HepG2 (cell line): ENCODE results near the gene LYRM4. TPM values are rescaled to one million over a fixed set of nuclear protein-coding genes. Genes with fewer than 3 reads are reported as not detected.

Experiments
- ATAC-seq: fragments of 200-7000 bp; cut with Tn5 transposase; 3 replicates; pipeline ENCODE4 v1.9.1; 2020; ENCODE audit warnings: mild to moderate bottlenecking, moderate library complexity
- Bru-seq: library from RNA; stranded (reverse); fragments of 400-500 nt; gene quantifications from one replicate; lab custom pipeline; 2021; lab: Mats Ljungman, UMichigan
- BruChase-seq, 2 experiments: library from RNA; stranded (reverse); fragments of 400-500 nt; gene quantifications; one replicate each; lab custom pipeline; 2021; lab: Mats Ljungman, UMichigan
- BruUV-seq: library from RNA; stranded (reverse); fragments of 400-500 nt; replicated peaks from 2 replicates; lab custom pipeline; 2021; lab: Mats Ljungman, UMichigan
- CTCF ChIA-PET: fragments of 300-600 bp; formaldehyde crosslinking; extraction: SDS; loops from one replicate; lab custom pipeline; 2021; ENCODE audit warnings: low total read pairs, inconsistent platforms, low intra/inter-chr PET ratio; lab: Yijun Ruan, JAX
- POLR2A ChIA-PET: fragments of 350-600 bp; sonication (Branson Sonifier 250); formaldehyde crosslinking; loops from one replicate; lab custom pipeline; 2020; ENCODE audit warnings: antibody characterized with exemption, inconsistent platforms; lab: Yijun Ruan, JAX
- DNase-seq: peaks from one replicate; pipeline ENCODE4 v3.0.0-alpha.2; 2015; ENCODE audit warnings: low spot score
- FAIRE-seq: peaks from 3 replicates; lab custom pipeline; 2011; peaks lifted over from hg19 to GRCh38; lab: Jason Lieb, UNC
- H2AFZ ChIP-seq: one replicate; pipeline ENCODE4 v1.6.1; 2011; ENCODE audit warnings: low read length, inconsistent platforms
- H3K27ac ChIP-seq: fragments of 300-600 bp; 3 replicates; pipeline ENCODE4 v1.8.0; 2011; ENCODE audit warnings: mixed run types, mild to moderate bottlenecking, mixed read lengths, low read length, inconsistent platforms; ENCODE audit not compliant: insufficient read depth; ENCODE audit errors: extremely low read length
- H3K27me3 ChIP-seq, 2 experiments: fragments of 200-600 bp in 1 of 2; 2 replicates in 1 of 2; 3 replicates in 1 of 2; pipeline versions ENCODE4 v1.6.0 to v1.8.0; 2011; ENCODE audit warnings: low read length in 2 of 2, mild to moderate bottlenecking in 2 of 2, moderate library complexity in 2 of 2, inconsistent platforms in 1 of 2; ENCODE audit not compliant: insufficient read depth in 2 of 2, control insufficient read depth in 1 of 2
- H3K36me3 ChIP-seq, 2 experiments: fragments of 200-600 bp in 1 of 2; replicated peaks in 1 of 2; 2 replicates in 1 of 2; 3 replicates in 1 of 2; pipeline versions ENCODE4 v1.5.1 to v1.8.0; 2011; ENCODE audit warnings: low read length in 2 of 2, inconsistent platforms in 1 of 2; ENCODE audit not compliant: insufficient read depth in 2 of 2, control insufficient read depth in 1 of 2
- H3K4me1 ChIP-seq: 2 replicates; pipeline ENCODE4 v1.5.1; 2012; ENCODE audit warnings: low read length, inconsistent platforms; ENCODE audit not compliant: insufficient read depth
- H3K4me2 ChIP-seq: 2 replicates; pipeline ENCODE4 v1.6.0; 2011; ENCODE audit warnings: low read depth, low read length, inconsistent platforms
- H3K4me3 ChIP-seq, 3 experiments: fragments of 200-600 bp in 1 of 3; sonication (generic), shearing (Covaris generic) in 1 of 3; replicated peaks in 1 of 3; 2 replicates each; pipeline ENCODE4 v1.5.1; 2011 to 2016; ENCODE audit warnings: low read length in 3 of 3, inconsistent platforms in 2 of 3, low read depth in 2 of 3, mild to moderate bottlenecking in 2 of 3, control low read depth in 1 of 3, mixed read lengths in 1 of 3; ENCODE audit not compliant: insufficient read depth in 1 of 3
- H3K79me2 ChIP-seq: one replicate; pipeline ENCODE4 v1.6.1; 2011; ENCODE audit warnings: low read length, inconsistent platforms; ENCODE audit not compliant: insufficient read depth
- H3K9ac ChIP-seq: 2 replicates; pipeline ENCODE4 v1.6.0; 2011; ENCODE audit warnings: mild to moderate bottlenecking, low read depth, low read length, inconsistent platforms; ENCODE audit not compliant: insufficient read depth
- H3K9me3 ChIP-seq: 2 replicates; pipeline ENCODE4 v1.5.1; 2012; ENCODE audit warnings: mild to moderate bottlenecking, low read length
- H4K20me1 ChIP-seq: 2 replicates; pipeline ENCODE4 v1.6.0; 2011; ENCODE audit warnings: inconsistent platforms, mild to moderate bottlenecking, low read length, moderate library complexity; ENCODE audit not compliant: insufficient read depth
- AGO1 ChIP-seq: fragments of 200-400 bp; formaldehyde crosslinking; IDR thresholded peaks from 2 replicates; pipeline ENCODE4 v1.6.1; 2017; ENCODE audit warnings: mild to moderate bottlenecking, low read depth, low read length, moderate library complexity; ENCODE audit not compliant: poor library complexity, severe bottlenecking
- GMEB2 ChIP-seq: IDR thresholded peaks from 2 replicates; pipeline ENCODE4 v1.6.1; 2016; ENCODE audit warnings: missing biosample characterization, missing genetic modification reagents, low read depth
- GTF3A ChIP-seq: sonication (generic); formaldehyde crosslinking; conservative IDR thresholded peaks from 2 replicates; pipeline ENCODE4 v1.4.0; 2020; ENCODE audit warnings: mild to moderate bottlenecking, missing genetic modification reagents
- KDM5B ChIP-seq: sonication (generic); formaldehyde crosslinking; IDR thresholded peaks from 2 replicates; pipeline ENCODE4 v1.4.0; 2020; ENCODE audit warnings: missing genetic modification reagents, mild to moderate bottlenecking, borderline replicate concordance
- NCOA1 ChIP-seq: sonication (generic); formaldehyde crosslinking; IDR thresholded peaks from 2 replicates; pipeline ENCODE4 v1.9.0; 2021; ENCODE audit warnings: missing genetic modification reagents
- TEAD3 ChIP-seq: optimal IDR thresholded peaks from 2 replicates; pipeline ENCODE3; 2016; ENCODE audit warnings: borderline replicate concordance
- ZMAT3 ChIP-seq: sonication (generic); formaldehyde crosslinking; conservative IDR thresholded peaks from 2 replicates; pipeline ENCODE4 v1.7.0; 2021; ENCODE audit warnings: missing genetic modification reagents
- ZNF263 ChIP-seq: sonication (generic); formaldehyde crosslinking; IDR thresholded peaks from 2 replicates; pipeline ENCODE4 v1.4.0; 2020; ENCODE audit warnings: missing genetic modification reagents
- ZNF280D ChIP-seq: sonication (generic); formaldehyde crosslinking; IDR thresholded peaks from 2 replicates; pipeline ENCODE4 v1.5.1; 2020; ENCODE audit warnings: mild to moderate bottlenecking, missing genetic modification reagents
- ZNF296 ChIP-seq: sonication (generic); formaldehyde crosslinking; conservative IDR thresholded peaks from 2 replicates; pipeline ENCODE4 v1.5.0; 2020; ENCODE audit warnings: mild to moderate bottlenecking, missing genetic modification reagents
- WGBS: methylation state at CpG from one replicate; pipeline ENCODE4 v1.1.6; 2017; ENCODE audit warnings: low lambda C conversion rate; 5-methylcytosine and 5-hydroxymethylcytosine counted together
- in situ Hi-C: cut with HindIII; loops from 2 replicates; pipeline ENCODE4 v1.10.0; 2017; ENCODE audit warnings: low pct_unique_long_range_greater_than_20kb; ENCODE audit not compliant: extremely low pct_ligation_motif_present
- intact Hi-C: fragments of 100-400 bp; cut with micrococcal nuclease; formaldehyde crosslinking; loops from one replicate; pipeline ENCODE4 v1.10.0; 2022; ENCODE audit not compliant: unreplicated experiment
- long read RNA-seq, 2 experiments: library from RNA in 1 of 2; library from polyadenylated mRNA in 1 of 2; stranded (forward) in 1 of 2; unstranded in 1 of 2; transcript quantifications; one replicate each; pipeline ENCODE4 v2.0.0, GENCODE V29; 2019 to 2022
- polyA minus RNA-seq, 3 experiments: library from RNA; depleted of rRNA, polyadenylated mRNA; stranded (reverse); fragments of >200 nt; gene quantifications; 2 replicates each; pipeline ENCODE4 v1.2.3, GENCODE V29; 2011; ENCODE audit warnings: low replicate concordance in 1 of 3
- polyA plus RNA-seq, 8 experiments: library from polyadenylated mRNA; depleted of rRNA in 3 of 8; stranded (reverse) in 7 of 8; unstranded in 1 of 8; fragments of >200 nt; fragmentation: Illumina TruSeq in 4 of 8; extraction: Trizol in 4 of 8; gene quantifications; 2 replicates each; pipeline versions ENCODE4 v1.2.1 to v1.2.3, GENCODE V29; 2011 to 2016; ENCODE audit warnings: low read depth in 4 of 8, missing spikeins in 1 of 8, mixed read lengths in 1 of 8; ENCODE audit not compliant: insufficient read depth in 1 of 8
- total RNA-seq, 5 experiments: library from RNA; depleted of rRNA; stranded (reverse); fragments of >200 nt; fragmentation: Illumina TruSeq; extraction: Trizol; gene quantifications; 2 replicates each; pipeline ENCODE4 v1.2.3, GENCODE V29; 2016; ENCODE audit warnings: low read depth in 1 of 5

LYRM4 gene
- total RNA-seq (2016; rRNA removed; fragmentation: Illumina TruSeq; extraction: Trizol) = 64.6 and 80.2 TPM in 2 replicates
- 73.1 and 82.6 TPM in 2 replicates for total RNA-seq (2016; cell fraction: cytosol; rRNA removed; fragmentation: Illumina TruSeq; extraction: Trizol; ENCODE audit: low read depth)
- total RNA-seq (2016; cell fraction: insoluble cytoplasmic fraction; rRNA removed; fragmentation: Illumina TruSeq; extraction: Trizol) = 63.7 and 77.9 TPM in 2 replicates
- total RNA-seq (2016; cell fraction: membrane; rRNA removed; fragmentation: Illumina TruSeq; extraction: Trizol) = 106 and 122 TPM in 2 replicates
- total RNA-seq (2016; cell fraction: nucleus; rRNA removed; fragmentation: Illumina TruSeq; extraction: Trizol) = 32.6 and 33.3 TPM in 2 replicates
- polyA plus RNA-seq (2011; rRNA removed) = 57.0 and 67.5 TPM in 2 replicates
- 51.3 and 61.3 TPM in 2 replicates for polyA plus RNA-seq (2011; cell fraction: cytosol; rRNA removed)
- 14.6 and 17.6 TPM in 2 replicates for polyA plus RNA-seq (2011; cell fraction: nucleus; rRNA removed)
- 54.2 and 60.4 TPM in 2 replicates for polyA plus RNA-seq (2012)
- polyA plus RNA-seq (2016; cell fraction: cytosol; fragmentation: Illumina TruSeq; extraction: Trizol; ENCODE audit: low read depth) = 97.6 and 109 TPM in 2 replicates
- 80.7 and 81.4 TPM in 2 replicates for polyA plus RNA-seq (2016; cell fraction: insoluble cytoplasmic fraction; fragmentation: Illumina TruSeq; extraction: Trizol; ENCODE audit: low read depth)
- polyA plus RNA-seq (2016; cell fraction: membrane; fragmentation: Illumina TruSeq; extraction: Trizol; ENCODE audit: low read depth) = 106 and 108 TPM in 2 replicates
- 40.8 and 43.1 TPM in 2 replicates for polyA plus RNA-seq (2016; cell fraction: nucleus; fragmentation: Illumina TruSeq; extraction: Trizol; ENCODE audit: insufficient read depth, low read depth)
- 29.2 and 36.0 TPM in 2 replicates for polyA minus RNA-seq (2011; rRNA and poly(A)+ RNA removed; ENCODE audit: low replicate concordance)
- 18.1 and 22.4 TPM in 2 replicates for polyA minus RNA-seq (2011; cell fraction: cytosol; rRNA and poly(A)+ RNA removed)
- 25.2 and 25.4 TPM in 2 replicates for polyA minus RNA-seq (2011; cell fraction: nucleus; rRNA and poly(A)+ RNA removed)
- percentile 85 among the genes with signal in this experiment for Bru-seq, nascent RNA
- BruChase-seq, experiment 1, labeled RNA remaining after a 6-hour chase = percentile 75 among the genes with signal in this experiment
- percentile 88 among the genes with signal in this experiment for BruChase-seq, experiment 2, labeled RNA remaining after a 2-hour chase
- long read RNA-seq, experiment 1, full-length matches to known transcripts = 142 of 151 reads
- long read RNA-seq, experiment 1, partial matches to known transcripts = 0 of 151 reads
- long read RNA-seq, experiment 1, other reads (novel, unspliced or antisense) = 9 of 151 reads
- long read RNA-seq, experiment 2, full-length matches to known transcripts = 231 of 262 reads
- long read RNA-seq, experiment 2, partial matches to known transcripts = 8 of 262 reads
- long read RNA-seq, experiment 2, other reads (novel, unspliced or antisense) = 23 of 262 reads

GRCh38 chr6:5260661-5261544 lies at the start of gene LYRM4, which contains the start of gene FARS2:
TSS of gene LYRM4 (minus strand) at chr6:5260950. CDS start at chr6:5260733, 217 bp downstream.
TSS of gene FARS2 (plus strand) at chr6:5261513.
- H3K27ac ChIP-seq = peak within 1 kb of the TSS; percentile 98
- FAIRE-seq = no peak
- ChIA-PET CTCF (no interaction called here), POLR2A (interaction anchor here (1.0 to 2.4 kb wide), 14 partner anchors 9 to 204 kb away, joined by 3 to 11 read pairs (median 3); no protein-coding TSS in a partner anchor)
- H3K4me1 ChIP-seq = peaks cover 47% of the 10 kb centered on the region
- H4K20me1 ChIP-seq = no peaks in the 10 kb centered on the region; the same call in 1 of the 2 replicates
- H3K4me3 ChIP-seq = peak within 1 kb of the TSS; percentile 85 to 99 (median 86)
- no TSS peak for BruUV-seq
- H3K4me2 ChIP-seq = peak within 1 kb of the TSS; percentile 90
- DNase-seq = peak; percentile 79
- peaks cover 0 to 3% of the 10 kb centered on the region in 2 experiments; a peak in 2 of 5 replicates for H3K36me3 ChIP-seq
- no peaks in the 10 kb centered on the region for H3K9me3 ChIP-seq
- intact Hi-C loops (loop anchor here (1.0 to 5.0 kb wide), 2 partner anchors 42 to 119 kb away; no protein-coding TSS in a partner anchor), in situ Hi-C loops (no loop called here)
- 0% methylated on average over 33 of the region's 85 CpGs for WGBS
- peak within 1 kb of the TSS; percentile 98 for H3K9ac ChIP-seq
- ATAC-seq = peak; percentile 88
- peak within 1 kb of the TSS; percentile 84 for H2AFZ ChIP-seq
- H3K27me3 ChIP-seq = peaks cover 0 to 2% of the 10 kb centered on the region in 2 experiments; a peak in 1 of 5 replicates
- H3K79me2 ChIP-seq = peaks cover 66% of the 10 kb centered on the region
- TF ChIP-seq AGO1 (peak; percentile 66), KDM5B (CRISPR knock-in tag) (peak; percentile 31; the same call in 1 of the 2 replicates), ZNF280D (CRISPR knock-in tag) (0 out of 2 replicates have a peak, but pooled peaks have one; percentile 17), GMEB2 (CRISPR knock-in tag) (peak; percentile 20; the same call in 1 of the 2 replicates), TEAD3 (CRISPR knock-in tag) (peak; percentile 4), ZNF263 (CRISPR knock-in tag) (0 out of 2 replicates have a peak, but pooled peaks have one; percentile 17), NCOA1 (CRISPR knock-in tag) (no peak; the same call in 1 of the 2 replicates), ZMAT3 (CRISPR knock-in tag) (peak; percentile 88), GTF3A (no peak), ZNF296 (CRISPR knock-in tag) (no peak)
